Tibial nerve (tissue), 4 donors: ENCODE results near the gene ADGRG6.

ENCODE experiments used
- CTCF ChIP-seq, 5 experiments: fragments of 200-600 bp in 3 of 5; fragments of 450-650 bp in 2 of 5; sonication (generic) in 3 of 5; IDR thresholded peaks; one replicate each; pipeline ENCODE4 v1.5.1; 2016 to 2019; ENCODE audit warnings: antibody characterized with exemption in 5 of 5, mild to moderate bottlenecking in 3 of 5, moderate library complexity in 2 of 5
- EP300 ChIP-seq, 2 donors: sonication (generic); formaldehyde crosslinking; IDR thresholded peaks; one replicate each; pipeline ENCODE4 v1.6.1; 2017; ENCODE audit warnings: antibody characterized with exemption in 2 of 2, mild to moderate bottlenecking in 1 of 2

DNA sequence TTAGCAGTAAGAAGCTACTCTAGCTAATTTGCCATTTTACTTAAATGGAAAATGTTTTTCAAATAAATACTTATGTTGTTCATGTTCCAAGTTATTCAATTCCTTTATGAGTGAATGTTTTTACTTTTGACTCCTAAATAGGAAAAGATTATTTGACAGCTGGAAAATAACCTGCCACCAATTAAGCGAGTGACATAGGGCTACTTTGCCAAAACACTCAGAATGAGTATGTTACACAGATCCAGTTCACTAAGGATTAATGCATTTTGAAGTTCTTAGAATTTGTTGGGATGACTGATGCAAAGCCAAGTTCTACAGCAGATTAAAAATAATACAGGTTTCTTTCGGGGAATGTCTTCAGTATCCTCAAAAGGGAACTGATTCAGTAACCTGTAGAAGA lies 144.4 kb downstream of the ADGRG6 start:
- TF ChIP-seq EP300 (IDR thresholded peaks at IDR 0.05) = no peak
- no peak for TF ChIP-seq CTCF (IDR thresholded peaks at IDR 0.05)
